H1 (cell line): ENCODE results near the gene ATXN2. TPM values are rescaled to one million over a fixed set of nuclear protein-coding genes. Genes with fewer than 3 reads are reported as not detected.

ENCODE experiments used
- BCL11A ChIP-seq, 2 experiments: IDR thresholded peaks; one replicate each; pipeline ENCODE4 v1.6.1; 2011; ENCODE audit warnings: low read depth in 2 of 2, low read length in 2 of 2, mild to moderate bottlenecking in 2 of 2
- GTF2F1 ChIP-seq: IDR thresholded peaks from 2 replicates; pipeline ENCODE4 v1.6.1; 2012; ENCODE audit warnings: low read depth, low read length, improper control_type of control experiment, borderline replicate concordance
- KDM1A ChIP-seq: fragments of 200-600, 300-600 bp; sonication (generic); IDR thresholded peaks from 2 replicates; pipeline ENCODE4 v1.7.1; 2016; ENCODE audit warnings: mild to moderate bottlenecking, low read length, borderline replicate concordance
- NRF1 ChIP-seq: IDR thresholded peaks from 2 replicates; pipeline ENCODE4 v1.6.1; 2011; ENCODE audit warnings: mild to moderate bottlenecking, low read depth, low read length, improper control_type of control experiment
- SIRT6 ChIP-seq: IDR thresholded peaks from one replicate; pipeline ENCODE4 v1.7.1; 2012; ENCODE audit warnings: low read length, inconsistent platforms
- polyA plus RNA-seq, 7 experiments: library from polyadenylated mRNA; depleted of rRNA in 3 of 7; stranded (reverse) in 5 of 7; unstranded in 2 of 7; fragments of >200 nt in 5 of 7; fragments of 200-250 nt in 2 of 7; gene quantifications; 1 replicate in 5 of 7; 2 replicates in 1 of 7; 4 replicates in 1 of 7; pipeline versions ENCODE4 v1.2.1 to v1.2.3, GENCODE V29; 2011 to 2013; ENCODE audit warnings: missing spikeins in 2 of 7, mixed read lengths in 2 of 7
- total RNA-seq: library from RNA; stranded (reverse); fragmentation: NEBNext Ultra II Directional; extraction: Animal tissue kit (Norgen Biotek cat#: 25700); gene quantifications from 2 replicates; pipeline ENCODE4 v1.2.1, GENCODE V29; 2021
- TF ChIP-seq, protein P1 (sequence below): fragments of 300-600 bp; sonication (generic); IDR thresholded peaks from 2 replicates; pipeline ENCODE4 v1.7.1; 2012; ENCODE audit warnings: low read length, moderate library complexity, mild to moderate bottlenecking, inconsistent platforms; ENCODE audit not compliant: insufficient replicate concordance

Gene ATXN2
- total and polyA plus RNA-seq, 2 of the 8 experiments (the other 6 are each of a cell fraction or from before 2014, with no cell fraction given): 46.6 to 80.7 TPM

DNA sequence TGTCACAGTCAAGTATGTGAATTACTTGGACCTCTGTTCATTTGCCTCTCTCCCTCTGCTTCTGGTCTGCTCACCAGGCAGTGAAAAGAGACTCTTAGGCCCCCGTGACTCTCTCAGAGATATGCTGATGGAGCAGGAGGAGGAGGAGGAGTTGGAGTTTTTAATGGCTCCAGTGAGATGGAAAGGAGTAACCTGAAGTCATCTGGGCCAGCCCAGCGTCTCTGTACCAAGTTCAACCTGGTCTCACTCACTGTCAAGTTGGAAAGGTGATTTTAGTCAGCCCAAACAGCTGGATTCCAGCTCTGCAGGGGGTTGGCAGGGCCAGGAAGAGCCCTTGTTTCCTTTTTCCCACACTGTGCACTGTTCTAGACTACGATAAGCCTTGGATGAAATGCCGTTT, 144.8 kb downstream of the ATXN2 start (continued):
- TF ChIP-seq, protein P1, sequence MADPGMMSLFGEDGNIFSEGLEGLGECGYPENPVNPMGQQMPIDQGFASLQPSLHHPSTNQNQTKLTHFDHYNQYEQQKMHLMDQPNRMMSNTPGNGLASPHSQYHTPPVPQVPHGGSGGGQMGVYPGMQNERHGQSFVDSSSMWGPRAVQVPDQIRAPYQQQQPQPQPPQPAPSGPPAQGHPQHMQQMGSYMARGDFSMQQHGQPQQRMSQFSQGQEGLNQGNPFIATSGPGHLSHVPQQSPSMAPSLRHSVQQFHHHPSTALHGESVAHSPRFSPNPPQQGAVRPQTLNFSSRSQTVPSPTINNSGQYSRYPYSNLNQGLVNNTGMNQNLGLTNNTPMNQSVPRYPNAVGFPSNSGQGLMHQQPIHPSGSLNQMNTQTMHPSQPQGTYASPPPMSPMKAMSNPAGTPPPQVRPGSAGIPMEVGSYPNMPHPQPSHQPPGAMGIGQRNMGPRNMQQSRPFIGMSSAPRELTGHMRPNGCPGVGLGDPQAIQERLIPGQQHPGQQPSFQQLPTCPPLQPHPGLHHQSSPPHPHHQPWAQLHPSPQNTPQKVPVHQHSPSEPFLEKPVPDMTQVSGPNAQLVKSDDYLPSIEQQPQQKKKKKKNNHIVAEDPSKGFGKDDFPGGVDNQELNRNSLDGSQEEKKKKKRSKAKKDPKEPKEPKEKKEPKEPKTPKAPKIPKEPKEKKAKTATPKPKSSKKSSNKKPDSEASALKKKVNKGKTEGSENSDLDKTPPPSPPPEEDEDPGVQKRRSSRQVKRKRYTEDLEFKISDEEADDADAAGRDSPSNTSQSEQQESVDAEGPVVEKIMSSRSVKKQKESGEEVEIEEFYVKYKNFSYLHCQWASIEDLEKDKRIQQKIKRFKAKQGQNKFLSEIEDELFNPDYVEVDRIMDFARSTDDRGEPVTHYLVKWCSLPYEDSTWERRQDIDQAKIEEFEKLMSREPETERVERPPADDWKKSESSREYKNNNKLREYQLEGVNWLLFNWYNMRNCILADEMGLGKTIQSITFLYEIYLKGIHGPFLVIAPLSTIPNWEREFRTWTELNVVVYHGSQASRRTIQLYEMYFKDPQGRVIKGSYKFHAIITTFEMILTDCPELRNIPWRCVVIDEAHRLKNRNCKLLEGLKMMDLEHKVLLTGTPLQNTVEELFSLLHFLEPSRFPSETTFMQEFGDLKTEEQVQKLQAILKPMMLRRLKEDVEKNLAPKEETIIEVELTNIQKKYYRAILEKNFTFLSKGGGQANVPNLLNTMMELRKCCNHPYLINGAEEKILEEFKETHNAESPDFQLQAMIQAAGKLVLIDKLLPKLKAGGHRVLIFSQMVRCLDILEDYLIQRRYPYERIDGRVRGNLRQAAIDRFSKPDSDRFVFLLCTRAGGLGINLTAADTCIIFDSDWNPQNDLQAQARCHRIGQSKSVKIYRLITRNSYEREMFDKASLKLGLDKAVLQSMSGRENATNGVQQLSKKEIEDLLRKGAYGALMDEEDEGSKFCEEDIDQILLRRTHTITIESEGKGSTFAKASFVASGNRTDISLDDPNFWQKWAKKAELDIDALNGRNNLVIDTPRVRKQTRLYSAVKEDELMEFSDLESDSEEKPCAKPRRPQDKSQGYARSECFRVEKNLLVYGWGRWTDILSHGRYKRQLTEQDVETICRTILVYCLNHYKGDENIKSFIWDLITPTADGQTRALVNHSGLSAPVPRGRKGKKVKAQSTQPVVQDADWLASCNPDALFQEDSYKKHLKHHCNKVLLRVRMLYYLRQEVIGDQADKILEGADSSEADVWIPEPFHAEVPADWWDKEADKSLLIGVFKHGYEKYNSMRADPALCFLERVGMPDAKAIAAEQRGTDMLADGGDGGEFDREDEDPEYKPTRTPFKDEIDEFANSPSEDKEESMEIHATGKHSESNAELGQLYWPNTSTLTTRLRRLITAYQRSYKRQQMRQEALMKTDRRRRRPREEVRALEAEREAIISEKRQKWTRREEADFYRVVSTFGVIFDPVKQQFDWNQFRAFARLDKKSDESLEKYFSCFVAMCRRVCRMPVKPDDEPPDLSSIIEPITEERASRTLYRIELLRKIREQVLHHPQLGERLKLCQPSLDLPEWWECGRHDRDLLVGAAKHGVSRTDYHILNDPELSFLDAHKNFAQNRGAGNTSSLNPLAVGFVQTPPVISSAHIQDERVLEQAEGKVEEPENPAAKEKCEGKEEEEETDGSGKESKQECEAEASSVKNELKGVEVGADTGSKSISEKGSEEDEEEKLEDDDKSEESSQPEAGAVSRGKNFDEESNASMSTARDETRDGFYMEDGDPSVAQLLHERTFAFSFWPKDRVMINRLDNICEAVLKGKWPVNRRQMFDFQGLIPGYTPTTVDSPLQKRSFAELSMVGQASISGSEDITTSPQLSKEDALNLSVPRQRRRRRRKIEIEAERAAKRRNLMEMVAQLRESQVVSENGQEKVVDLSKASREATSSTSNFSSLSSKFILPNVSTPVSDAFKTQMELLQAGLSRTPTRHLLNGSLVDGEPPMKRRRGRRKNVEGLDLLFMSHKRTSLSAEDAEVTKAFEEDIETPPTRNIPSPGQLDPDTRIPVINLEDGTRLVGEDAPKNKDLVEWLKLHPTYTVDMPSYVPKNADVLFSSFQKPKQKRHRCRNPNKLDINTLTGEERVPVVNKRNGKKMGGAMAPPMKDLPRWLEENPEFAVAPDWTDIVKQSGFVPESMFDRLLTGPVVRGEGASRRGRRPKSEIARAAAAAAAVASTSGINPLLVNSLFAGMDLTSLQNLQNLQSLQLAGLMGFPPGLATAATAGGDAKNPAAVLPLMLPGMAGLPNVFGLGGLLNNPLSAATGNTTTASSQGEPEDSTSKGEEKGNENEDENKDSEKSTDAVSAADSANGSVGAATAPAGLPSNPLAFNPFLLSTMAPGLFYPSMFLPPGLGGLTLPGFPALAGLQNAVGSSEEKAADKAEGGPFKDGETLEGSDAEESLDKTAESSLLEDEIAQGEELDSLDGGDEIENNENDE: no peak
- TF ChIP-seq GTF2F1 (no peak), NRF1 (no peak), BCL11A (IDR thresholded peaks at IDR 0.05; ENCODE audit: low read depth in 2 of 2, low read length in 2 of 2) (no peak), SIRT6 (no peak), KDM1A (no peak)
